Stimulated activated memory B cell treated with anti-CD40 and anti-IgM and Interleukin-4, amounts not matched to agents 10 μg/mL and 1 μg/mL and 100 μg/mL, for 72 hours (primary cell): ENCODE measurements around the gene KRTAP4-8.
"Not testable (repeated sequence)": the region's sequence is repeated elsewhere in the genome, so short reads cannot be mapped to it uniquely, and the experiment has no call there.

Experiments
- ATAC-seq: fragments of 150-1000 bp; cut with Tn5 transposase; 2 replicates; pipeline ENCODE4 v1.10.0; 2021
- H3K27ac Mint-ChIP-seq: one replicate; pipeline ENCODE4 v1.8.0; 2022; ENCODE audit warnings: mild to moderate bottlenecking, mixed read lengths
- H3K27me3 Mint-ChIP-seq: one replicate; pipeline ENCODE4 v1.8.0; 2022; ENCODE audit warnings: mixed read lengths
- H3K36me3 Mint-ChIP-seq: one replicate; pipeline ENCODE4 v1.8.0; 2022; ENCODE audit warnings: mixed read lengths
- H3K4me1 Mint-ChIP-seq: one replicate; pipeline ENCODE4 v1.8.0; 2022; ENCODE audit warnings: mixed read lengths
- H3K4me3 Mint-ChIP-seq: one replicate; pipeline ENCODE4 v1.8.0; 2022; ENCODE audit warnings: mild to moderate bottlenecking, moderate library complexity, mixed read lengths
- H3K9me3 Mint-ChIP-seq: one replicate; pipeline ENCODE4 v1.8.0; 2022; ENCODE audit warnings: mixed read lengths

Gene KRTAP4-8

GRCh38 chr17:41098042-41098441, at the start of gene KRTAP4-8:
TSS of gene KRTAP4-8 (minus strand) at chr17:41098142. CDS start at chr17:41098084, 58 bp downstream.
- H3K9me3 Mint-ChIP-seq = no peaks in the 10 kb centered on the region
- no peak within 1 kb of the TSS for H3K27ac Mint-ChIP-seq
- H3K4me1 Mint-ChIP-seq = no peaks in the 10 kb centered on the region
- peaks cover 61% of the 10 kb centered on the region for H3K27me3 Mint-ChIP-seq
- no peak within 1 kb of the TSS for H3K4me3 Mint-ChIP-seq
- no peak for ATAC-seq
- H3K36me3 Mint-ChIP-seq = no peaks in the 10 kb centered on the region

DNA sequence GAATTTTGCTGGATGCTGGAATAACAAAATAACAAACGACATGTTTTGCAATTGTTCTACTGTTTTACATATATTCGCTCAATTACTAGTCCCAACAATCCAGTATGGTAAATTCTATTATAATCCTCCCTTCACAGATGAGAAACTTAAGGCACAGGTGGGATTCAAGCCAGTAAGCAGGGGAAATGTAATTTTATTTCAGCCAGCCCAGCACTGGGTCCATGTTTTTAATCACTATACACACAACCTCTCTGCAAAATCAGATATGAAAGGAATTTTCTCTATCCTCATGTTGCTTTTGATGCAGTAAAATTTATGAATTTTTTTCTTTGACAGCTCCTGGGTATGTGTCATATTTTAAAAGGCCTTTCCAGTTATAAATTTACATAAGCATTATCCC, 47.3 kb upstream of the KRTAP4-8 start:
- Mint-ChIP-seq H3K27ac (no peak overlapping the region), H3K9me3 (peaks cover 22% of the 10 kb centered on the region), H3K4me3 (no peak overlapping the region), H3K36me3 (peaks cover 10% of the 10 kb centered on the region), H3K27me3 (peaks cover 6% of the 10 kb centered on the region), H3K4me1 (no peaks in the 10 kb centered on the region)
- ATAC-seq = no peak

DNA sequence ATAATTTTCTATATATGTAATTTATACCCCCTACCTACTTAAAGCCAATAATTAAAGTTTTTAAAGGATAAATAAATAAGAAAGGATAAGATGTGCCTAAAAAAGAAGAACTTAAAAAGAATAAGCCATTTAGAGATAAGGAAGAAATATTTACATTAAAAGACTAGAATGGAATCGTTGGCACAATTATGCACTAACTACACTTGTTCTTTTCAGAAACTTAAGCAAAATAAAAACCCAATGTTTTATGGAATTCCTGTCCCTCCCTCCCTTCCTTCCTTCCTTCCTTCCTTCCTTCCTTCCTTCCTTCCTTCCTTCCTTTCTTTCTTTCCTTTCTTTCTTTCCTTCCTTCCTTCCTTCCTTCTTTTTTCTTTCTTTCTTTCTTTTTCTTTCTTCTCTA, 46.9 kb upstream of the KRTAP4-8 start:
- ATAC-seq = no peak
- peaks cover 11% of the 10 kb centered on the region for H3K36me3 Mint-ChIP-seq
- peaks cover 10% of the 10 kb centered on the region for H3K27me3 Mint-ChIP-seq
- peaks cover 23% of the 10 kb centered on the region for H3K9me3 Mint-ChIP-seq
- no peak overlapping the region for H3K27ac Mint-ChIP-seq
- H3K4me1 Mint-ChIP-seq = no peaks in the 10 kb centered on the region
- no peak overlapping the region for H3K4me3 Mint-ChIP-seq

DNA sequence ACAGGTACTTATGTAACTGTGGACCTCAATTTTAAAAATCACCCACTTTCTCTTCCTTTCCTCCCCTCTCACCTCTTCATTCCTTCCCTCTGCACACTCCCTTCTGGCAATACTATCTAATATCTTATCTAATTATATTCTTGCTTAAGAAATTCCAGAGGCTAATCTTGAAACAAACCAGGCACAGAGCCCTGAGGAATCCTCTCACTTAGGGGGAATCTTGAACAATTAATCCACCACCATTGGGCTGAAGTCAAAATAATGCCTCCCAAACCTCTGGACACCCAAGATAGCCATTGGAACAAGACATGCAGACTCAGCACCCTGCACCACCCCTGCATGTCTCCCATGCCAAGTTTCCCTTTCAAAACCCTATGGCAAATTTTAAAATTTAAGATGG, 43.4 kb upstream of the KRTAP4-8 start:
- H3K27me3 Mint-ChIP-seq = peaks cover 25% of the 10 kb centered on the region
- peaks cover 32% of the 10 kb centered on the region for H3K9me3 Mint-ChIP-seq
- no peak for ATAC-seq
- no peak overlapping the region for H3K27ac Mint-ChIP-seq
- peaks cover 22% of the 10 kb centered on the region for H3K36me3 Mint-ChIP-seq
- no peaks in the 10 kb centered on the region for H3K4me1 Mint-ChIP-seq
- H3K4me3 Mint-ChIP-seq = no peak overlapping the region

- Mint-ChIP-seq H3K4me3 (no peak within 1 kb of the TSS), H3K36me3 (peaks cover 22% of the 10 kb centered on the region), H3K27me3 (peaks cover 25% of the 10 kb centered on the region), H3K9me3 (peaks cover 33% of the 10 kb centered on the region), H3K27ac (no peak within 1 kb of the TSS), H3K4me1 (no peaks in the 10 kb centered on the region)
- ATAC-seq = no peak
These were observed 42.6 kb upstream of the KRTAP4-8 start, which contains the start of gene KRTAP4-6 for GRCh38 chr17:41140360-41141131. TSS of gene KRTAP4-6 (minus strand) at chr17:41140544. CDS start at chr17:41140487, 57 bp downstream.

DNA sequence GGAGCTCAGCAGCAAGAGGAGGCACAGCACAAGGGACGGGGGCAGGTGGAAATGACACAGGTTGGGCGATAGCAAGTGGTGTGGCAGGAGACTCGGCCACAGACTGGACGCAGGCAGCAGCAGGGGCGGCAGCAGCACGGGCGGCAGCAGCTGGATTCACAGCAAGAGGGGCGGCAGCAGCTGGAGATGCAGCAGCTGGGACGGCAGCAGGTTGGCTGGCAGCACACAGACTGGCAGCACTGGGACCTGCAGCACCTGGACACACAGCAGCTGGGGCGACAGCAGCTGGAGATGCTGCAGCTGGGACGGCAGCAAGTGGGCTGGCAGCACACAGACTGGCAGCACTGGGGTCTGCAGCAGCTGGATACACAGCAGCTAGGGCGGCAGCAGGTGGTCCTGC, 41.9 kb upstream of the KRTAP4-8 start:
- Mint-ChIP-seq H3K9me3 (peaks cover 33% of the 10 kb centered on the region), H3K27me3 (peaks cover 25% of the 10 kb centered on the region), H3K36me3 (peaks cover 22% of the 10 kb centered on the region)
- H3K4me3 Mint-ChIP-seq, ATAC-seq, H3K27ac Mint-ChIP-seq, H3K4me1 Mint-ChIP-seq: not testable (repeated sequence)

GRCh38 chr17:41133880-41134735, 36.2 kb upstream of the KRTAP4-8 start:
- Mint-ChIP-seq H3K4me3 (no peak overlapping the region), H3K9me3 (peaks cover 10% of the 10 kb centered on the region), H3K27ac (no peak overlapping the region), H3K36me3 (peaks cover 6% of the 10 kb centered on the region), H3K4me1 (peaks cover 9% of the 10 kb centered on the region), H3K27me3 (peaks cover 8% of the 10 kb centered on the region)
- ATAC-seq = no peak

DNA sequence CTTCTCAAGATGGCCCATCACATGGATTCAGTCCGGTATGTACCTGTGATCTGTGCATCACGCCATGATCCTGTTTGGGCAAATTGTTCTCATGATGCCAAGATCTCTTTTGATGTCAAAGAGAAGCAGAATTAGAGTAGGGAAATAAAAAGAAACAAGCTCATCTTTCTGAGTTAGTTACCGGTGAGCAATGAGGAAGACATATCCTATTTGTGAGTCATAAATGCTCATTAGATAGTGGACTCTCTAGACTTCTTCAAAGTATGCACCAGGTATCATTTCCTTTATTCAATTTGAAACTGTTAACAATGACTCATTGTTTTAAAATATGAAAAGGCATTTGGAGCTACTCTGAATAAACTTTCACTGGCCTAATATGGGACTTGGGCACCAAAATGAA, 34.0 kb upstream of the KRTAP4-8 start:
- H3K36me3 Mint-ChIP-seq = no peaks in the 10 kb centered on the region
- peak; percentile 76 for ATAC-seq
- H3K4me3 Mint-ChIP-seq = no peak overlapping the region
- H3K27me3 Mint-ChIP-seq = no peaks in the 10 kb centered on the region
- peaks cover 4% of the 10 kb centered on the region for H3K9me3 Mint-ChIP-seq
- H3K4me1 Mint-ChIP-seq = peaks cover 9% of the 10 kb centered on the region
- H3K27ac Mint-ChIP-seq = no peak overlapping the region

DNA sequence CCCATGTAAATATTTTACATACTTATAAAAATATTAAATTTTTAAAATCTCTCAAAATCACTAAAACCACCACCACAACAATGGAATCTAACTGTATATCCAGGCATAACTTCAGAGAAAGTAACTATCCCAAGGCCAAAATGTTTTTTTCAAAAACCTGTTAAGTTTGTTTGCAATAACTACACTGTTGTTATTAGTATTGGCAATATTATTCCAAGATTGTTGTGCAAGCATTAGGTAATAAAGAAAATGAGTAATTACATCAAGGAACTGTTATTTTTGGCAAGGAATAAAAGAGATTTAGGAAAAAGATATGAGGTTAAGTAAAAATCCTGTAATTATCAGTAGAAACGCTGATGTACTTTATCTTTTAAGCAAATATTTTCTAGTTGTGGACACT, 29.4 kb upstream of the KRTAP4-8 start:
- ATAC-seq = no peak
- H3K27me3 Mint-ChIP-seq = peaks cover 23% of the 10 kb centered on the region
- no peaks in the 10 kb centered on the region for H3K36me3 Mint-ChIP-seq
- peaks cover 2% of the 10 kb centered on the region for H3K9me3 Mint-ChIP-seq
- no peak overlapping the region for H3K27ac Mint-ChIP-seq
- peaks cover 29% of the 10 kb centered on the region for H3K4me1 Mint-ChIP-seq
- no peak overlapping the region for H3K4me3 Mint-ChIP-seq

DNA sequence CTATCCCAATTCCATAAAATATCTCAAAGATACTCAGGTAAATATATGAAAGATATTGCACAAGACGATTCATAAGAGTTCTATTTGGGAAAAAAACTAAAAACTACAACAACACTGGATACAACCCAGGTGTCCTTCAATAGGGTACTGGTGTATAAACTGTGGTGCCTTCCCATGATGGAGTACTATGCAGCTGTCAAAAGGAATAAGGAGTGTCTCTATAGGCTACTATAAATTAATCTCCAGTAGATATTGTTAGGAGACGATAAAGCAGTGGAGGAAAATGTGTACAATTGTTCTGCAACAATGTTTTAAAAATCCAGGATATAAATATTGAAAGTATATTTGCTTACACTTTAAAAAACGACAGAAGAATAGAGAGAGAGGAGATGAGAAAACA, 28.5 kb upstream of the KRTAP4-8 start:
- peaks cover 21% of the 10 kb centered on the region for H3K4me1 Mint-ChIP-seq
- no peaks in the 10 kb centered on the region for H3K36me3 Mint-ChIP-seq
- no peak for ATAC-seq
- no peak overlapping the region for H3K4me3 Mint-ChIP-seq
- no peak overlapping the region for H3K27ac Mint-ChIP-seq
- H3K9me3 Mint-ChIP-seq = peaks cover 3% of the 10 kb centered on the region
- peaks cover 28% of the 10 kb centered on the region for H3K27me3 Mint-ChIP-seq

DNA sequence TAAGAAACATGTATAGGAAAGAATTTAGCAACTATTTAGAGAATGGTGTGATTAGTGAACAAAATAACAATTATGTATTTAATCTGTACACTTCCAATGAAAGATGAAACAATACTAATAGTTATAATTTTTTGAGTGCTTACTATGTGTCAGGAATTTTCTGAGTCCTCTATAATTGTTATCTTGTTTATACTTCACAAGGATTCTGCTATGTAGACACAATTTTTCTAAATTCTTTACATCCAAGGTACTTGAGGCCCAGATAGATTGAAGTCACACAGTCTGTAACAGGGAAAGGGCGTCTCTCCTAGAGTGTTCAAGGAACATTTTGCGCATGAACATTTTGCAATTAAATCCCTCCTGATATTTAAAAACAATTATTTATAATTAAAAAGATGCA, 27.1 kb upstream of the KRTAP4-8 start:
- peaks cover 28% of the 10 kb centered on the region for H3K4me1 Mint-ChIP-seq
- no peak for ATAC-seq
- H3K27ac Mint-ChIP-seq = no peak overlapping the region
- H3K27me3 Mint-ChIP-seq = peaks cover 28% of the 10 kb centered on the region
- H3K36me3 Mint-ChIP-seq = no peaks in the 10 kb centered on the region
- peaks cover 3% of the 10 kb centered on the region for H3K9me3 Mint-ChIP-seq
- no peak overlapping the region for H3K4me3 Mint-ChIP-seq

- peaks cover 28% of the 10 kb centered on the region for H3K27me3 Mint-ChIP-seq
These were observed 26.0 kb upstream of the KRTAP4-8 start, which contains the start of gene KRTAP4-12 for GRCh38 chr17:41123991-41124371. TSS of gene KRTAP4-12 (minus strand) at chr17:41124182. CDS start at chr17:41124122, 60 bp downstream.

DNA sequence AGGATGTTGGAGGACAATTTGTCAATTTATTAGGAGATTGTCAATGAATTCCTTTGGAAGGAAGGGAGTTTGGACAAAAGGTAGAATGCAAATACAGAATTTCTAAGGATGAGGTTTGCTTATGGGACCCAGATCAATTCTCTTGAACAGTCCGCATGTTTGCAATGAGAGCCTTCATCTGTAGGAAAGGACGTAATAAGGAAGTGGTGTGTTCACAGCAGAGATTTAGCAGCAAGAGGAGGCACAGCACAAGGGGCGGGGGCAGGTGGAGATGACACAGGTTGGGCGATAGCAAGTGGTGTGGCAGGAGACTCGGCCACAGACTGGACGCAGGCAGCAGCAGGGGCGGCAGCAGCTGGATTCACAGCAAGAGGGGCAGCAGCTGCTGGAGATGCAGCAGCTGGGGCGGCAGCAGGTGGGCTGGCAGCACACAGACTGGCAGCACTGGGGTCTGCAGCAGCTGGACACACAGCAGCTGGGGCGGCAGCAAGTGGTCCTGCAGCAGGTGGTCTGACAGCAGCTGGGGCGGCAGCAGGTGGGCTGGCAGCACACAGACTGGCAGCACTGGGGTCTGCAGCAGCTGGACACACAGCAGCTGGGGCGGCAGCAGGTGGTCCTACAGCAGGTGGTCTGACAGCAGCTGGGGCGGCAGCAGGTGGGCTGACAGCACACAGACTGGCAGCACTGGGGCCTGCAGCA, 25.5 kb upstream of the KRTAP4-8 start:
- H3K4me1 Mint-ChIP-seq = peaks cover 33% of the 10 kb centered on the region
- H3K9me3 Mint-ChIP-seq, ATAC-seq, H3K27ac Mint-ChIP-seq, H3K4me3 Mint-ChIP-seq, H3K36me3 Mint-ChIP-seq: not testable (repeated sequence)
- peaks cover 28% of the 10 kb centered on the region for H3K27me3 Mint-ChIP-seq

More at GRCh38 chr17:41123991-41124371, 26.0 kb upstream of the KRTAP4-8 start, which contains the start of gene KRTAP4-12:
- H3K4me3 Mint-ChIP-seq, H3K9me3 Mint-ChIP-seq, ATAC-seq, H3K27ac Mint-ChIP-seq, H3K36me3 Mint-ChIP-seq: not testable (repeated sequence)
- peaks cover 33% of the 10 kb centered on the region for H3K4me1 Mint-ChIP-seq

DNA sequence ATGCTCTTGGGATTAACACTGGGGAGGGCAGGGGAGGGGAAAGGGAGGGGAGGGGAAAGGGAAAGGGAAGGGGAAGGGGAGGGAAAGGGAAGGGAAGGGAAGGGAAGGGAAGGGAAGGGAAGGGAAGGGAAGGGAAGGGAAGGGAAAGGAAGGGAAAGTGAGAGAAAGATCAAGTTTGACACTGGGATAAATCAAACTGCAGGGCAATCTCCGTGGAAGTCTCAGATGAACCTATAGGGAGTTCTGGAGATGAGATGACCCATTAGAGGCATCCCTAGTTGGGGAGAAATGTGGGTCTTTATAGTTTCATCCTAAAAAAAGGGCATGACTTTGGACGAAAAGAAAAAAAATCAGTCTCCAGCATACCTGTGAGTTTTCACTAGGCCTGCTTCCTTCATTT, 23.8 kb upstream of the KRTAP4-8 start:
- H3K4me1 Mint-ChIP-seq = peaks cover 44% of the 10 kb centered on the region

More for the DNA sequence above, 23.8 kb upstream of the KRTAP4-8 start:
- no peak overlapping the region for H3K27ac Mint-ChIP-seq
- H3K36me3 Mint-ChIP-seq = peaks cover 5% of the 10 kb centered on the region
- ATAC-seq = no peak
- H3K4me3 Mint-ChIP-seq = no peak overlapping the region
- H3K9me3 Mint-ChIP-seq = peaks cover 3% of the 10 kb centered on the region
- H3K27me3 Mint-ChIP-seq = peaks cover 40% of the 10 kb centered on the region
